ENCODE data around the gene PTPRG. TPM values are rescaled to one million over a fixed set of nuclear protein-coding genes. Genes with fewer than 3 reads are reported as not detected.

PTPRG gene
- total RNA-seq, 1 donor: 148 TPM

GRCh38 chr3:61794341-61794740 lies 233.0 kb downstream of the PTPRG start:
- DNase-seq (ENCODE audit: insufficient read length, low spot score, missing footprints): no peak
- no peaks in the 10 kb centered on the region for H3K4me1 ChIP-seq (ENCODE audit: insufficient read depth, low read length)
- no peak overlapping the region for H3K4me3 ChIP-seq (ENCODE audit: insufficient read depth, low read length)
- no peaks in the 10 kb centered on the region for H3K9me3 ChIP-seq (ENCODE audit: low read depth, low read length)
- no peaks in the 10 kb centered on the region for H3K27me3 ChIP-seq (ENCODE audit: insufficient read depth, low read length)
- H2AFZ ChIP-seq (ENCODE audit: low read length): no peak overlapping the region
- no peak for TF ChIP-seq CTCF (IDR thresholded peaks at IDR 0.05; ENCODE audit: extremely low read depth, low read depth, low read length)
- H3K4me2 ChIP-seq (ENCODE audit: insufficient read depth, low read length): no peak overlapping the region
- peaks cover 18% of the 10 kb centered on the region for H3K79me2 ChIP-seq (ENCODE audit: insufficient read depth, low read length)
- no peaks in the 10 kb centered on the region for H3K36me3 ChIP-seq (ENCODE audit: insufficient read depth, low read length)
- H4K20me1 ChIP-seq (ENCODE audit: insufficient read depth, low read length): peaks cover 16% of the 10 kb centered on the region
- H3K27ac ChIP-seq (ENCODE audit: low read depth, low read length): no peak overlapping the region

GRCh38 chr3:61794961-61795360 lies 233.6 kb downstream of the PTPRG start:
- DNase-seq (ENCODE audit: insufficient read length, low spot score, missing footprints): no peak
- no peak overlapping the region for H2AFZ ChIP-seq (ENCODE audit: low read length)
- H3K36me3 ChIP-seq (ENCODE audit: insufficient read depth, low read length): no peaks in the 10 kb centered on the region
- H4K20me1 ChIP-seq (ENCODE audit: insufficient read depth, low read length): peaks cover 13% of the 10 kb centered on the region
- H3K9me3 ChIP-seq (ENCODE audit: low read depth, low read length): no peaks in the 10 kb centered on the region
- H3K4me2 ChIP-seq (ENCODE audit: insufficient read depth, low read length): no peak overlapping the region
- no peaks in the 10 kb centered on the region for H3K4me1 ChIP-seq (ENCODE audit: insufficient read depth, low read length)
- no peak overlapping the region for H3K27ac ChIP-seq (ENCODE audit: low read depth, low read length)
- H3K27me3 ChIP-seq (ENCODE audit: insufficient read depth, low read length): no peaks in the 10 kb centered on the region
- H3K79me2 ChIP-seq (ENCODE audit: insufficient read depth, low read length): peaks cover 16% of the 10 kb centered on the region
- no peak overlapping the region for H3K4me3 ChIP-seq (ENCODE audit: insufficient read depth, low read length)
- no peak for TF ChIP-seq CTCF (IDR thresholded peaks at IDR 0.05; ENCODE audit: extremely low read depth, low read depth, low read length)

GRCh38 chr3:61796088-61796680 lies 234.8 kb downstream of the PTPRG start:
- Histone ChIP-seq H3K36me3 (ENCODE audit: insufficient read depth, low read length) (no peaks in the 10 kb centered on the region), H3K4me2 (ENCODE audit: insufficient read depth, low read length) (no peak overlapping the region), H3K4me3 (ENCODE audit: insufficient read depth, low read length) (no peak overlapping the region), H4K20me1 (ENCODE audit: insufficient read depth, low read length) (peaks cover 9% of the 10 kb centered on the region), H3K27me3 (ENCODE audit: insufficient read depth, low read length) (no peaks in the 10 kb centered on the region), H3K27ac (ENCODE audit: low read depth, low read length) (no peak overlapping the region), H3K9me3 (ENCODE audit: low read depth, low read length) (no peaks in the 10 kb centered on the region), H3K79me2 (ENCODE audit: insufficient read depth, low read length) (peaks cover 16% of the 10 kb centered on the region), H2AFZ (ENCODE audit: low read length) (no peak overlapping the region), H3K4me1 (ENCODE audit: insufficient read depth, low read length) (no peaks in the 10 kb centered on the region)
- TF ChIP-seq CTCF (IDR thresholded peaks at IDR 0.05; ENCODE audit: extremely low read depth, low read depth, low read length): no peak
- no peak for DNase-seq (ENCODE audit: insufficient read length, low spot score, missing footprints)

GRCh38 chr3:61796911-61797310 lies 235.5 kb downstream of the PTPRG start:
- Histone ChIP-seq H3K4me1 (ENCODE audit: insufficient read depth, low read length) (no peaks in the 10 kb centered on the region), H3K4me3 (ENCODE audit: insufficient read depth, low read length) (no peak overlapping the region), H3K9me3 (ENCODE audit: low read depth, low read length) (no peaks in the 10 kb centered on the region), H3K27ac (ENCODE audit: low read depth, low read length) (no peak overlapping the region), H3K79me2 (ENCODE audit: insufficient read depth, low read length) (peaks cover 16% of the 10 kb centered on the region), H3K36me3 (ENCODE audit: insufficient read depth, low read length) (no peaks in the 10 kb centered on the region), H3K4me2 (ENCODE audit: insufficient read depth, low read length) (no peak overlapping the region), H3K27me3 (ENCODE audit: insufficient read depth, low read length) (no peaks in the 10 kb centered on the region), H2AFZ (ENCODE audit: low read length) (no peak overlapping the region), H4K20me1 (ENCODE audit: insufficient read depth, low read length) (peaks cover 9% of the 10 kb centered on the region)
- TF ChIP-seq CTCF (IDR thresholded peaks at IDR 0.05; ENCODE audit: extremely low read depth, low read depth, low read length): no peak
- no peak for DNase-seq (ENCODE audit: insufficient read length, low spot score, missing footprints)

All from osteoblast (primary cell).